Upper lobe of left lung (tissue), 4 donors: Measurements from ENCODE around the gene JRKL.

Experiments
- EP300 ChIP-seq, 4 donors: sonication (generic); formaldehyde crosslinking; IDR thresholded peaks; one replicate each; pipeline ENCODE4 v1.5.1; 2017; ENCODE audit warnings: antibody characterized with exemption in 4 of 4, control low read depth in 2 of 4
- POLR2A ChIP-seq, 4 donors: fragments of 450-650 bp; IDR thresholded peaks; one replicate each; pipeline ENCODE4 v1.5.1; 2016 to 2017; ENCODE audit warnings: antibody characterized with exemption in 4 of 4, mild to moderate bottlenecking in 2 of 4
- POLR2AphosphoS5 ChIP-seq, 2 donors: sonication (generic); formaldehyde crosslinking; IDR thresholded peaks; one replicate each; pipeline ENCODE4 v1.5.1; 2017; ENCODE audit warnings: antibody characterized with exemption in 2 of 2
- TF ChIP-seq, protein P1 (sequence below), 6 experiments: fragments of 450-650 bp in 4 of 6; fragments of 200-600 bp in 2 of 6; sonication (generic) in 2 of 6; IDR thresholded peaks; one replicate each; pipeline ENCODE4 v1.5.1; 2016 to 2019; ENCODE audit warnings: antibody characterized with exemption in 6 of 6

DNA sequence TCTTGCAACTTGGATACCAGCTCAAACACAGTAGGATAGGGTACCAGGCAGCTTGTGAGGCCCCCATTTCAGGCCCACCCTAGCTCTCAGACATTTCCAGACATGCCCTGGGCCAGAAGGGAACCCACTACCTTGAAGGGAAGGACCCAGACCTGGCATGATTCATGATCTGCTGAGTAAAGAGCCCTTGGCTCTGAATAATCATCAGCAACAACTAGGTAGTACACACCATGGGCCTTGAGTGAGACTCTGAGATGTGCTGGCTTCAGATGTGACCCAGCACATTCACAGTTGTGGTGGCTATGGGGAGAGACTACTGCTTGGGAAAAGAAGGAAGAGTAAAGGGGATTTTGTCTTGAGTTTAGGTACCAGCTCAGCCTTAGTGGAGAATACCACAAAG lies 23.6 kb downstream of the JRKL start:
- no peak for TF ChIP-seq POLR2A (IDR thresholded peaks at IDR 0.05)
- TF ChIP-seq, protein P1, sequence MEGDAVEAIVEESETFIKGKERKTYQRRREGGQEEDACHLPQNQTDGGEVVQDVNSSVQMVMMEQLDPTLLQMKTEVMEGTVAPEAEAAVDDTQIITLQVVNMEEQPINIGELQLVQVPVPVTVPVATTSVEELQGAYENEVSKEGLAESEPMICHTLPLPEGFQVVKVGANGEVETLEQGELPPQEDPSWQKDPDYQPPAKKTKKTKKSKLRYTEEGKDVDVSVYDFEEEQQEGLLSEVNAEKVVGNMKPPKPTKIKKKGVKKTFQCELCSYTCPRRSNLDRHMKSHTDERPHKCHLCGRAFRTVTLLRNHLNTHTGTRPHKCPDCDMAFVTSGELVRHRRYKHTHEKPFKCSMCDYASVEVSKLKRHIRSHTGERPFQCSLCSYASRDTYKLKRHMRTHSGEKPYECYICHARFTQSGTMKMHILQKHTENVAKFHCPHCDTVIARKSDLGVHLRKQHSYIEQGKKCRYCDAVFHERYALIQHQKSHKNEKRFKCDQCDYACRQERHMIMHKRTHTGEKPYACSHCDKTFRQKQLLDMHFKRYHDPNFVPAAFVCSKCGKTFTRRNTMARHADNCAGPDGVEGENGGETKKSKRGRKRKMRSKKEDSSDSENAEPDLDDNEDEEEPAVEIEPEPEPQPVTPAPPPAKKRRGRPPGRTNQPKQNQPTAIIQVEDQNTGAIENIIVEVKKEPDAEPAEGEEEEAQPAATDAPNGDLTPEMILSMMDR (IDR thresholded peaks at IDR 0.05) = no peak
- TF ChIP-seq POLR2AphosphoS5 (IDR thresholded peaks at IDR 0.05) = no peak
- no peak for TF ChIP-seq EP300 (IDR thresholded peaks at IDR 0.05)
